NB4 (cell line): ENCODE results near the gene MPV17L.
"Not testable (repeated sequence)": the region's sequence is repeated elsewhere in the genome, so short reads cannot be mapped to it uniquely, and the experiment has no call there.

Source experiments
- CTCF ChIP-seq: IDR thresholded peaks from one replicate; pipeline ENCODE4 v1.5.1; 2012; ENCODE audit warnings: low read depth, low read length
- MYC ChIP-seq: IDR thresholded peaks from 2 replicates; pipeline ENCODE4 v1.6.1; 2011; ENCODE audit warnings: low read depth, low read length
- POLR2A ChIP-seq: IDR thresholded peaks from 2 replicates; pipeline ENCODE4 v1.6.1; 2011; ENCODE audit warnings: mild to moderate bottlenecking; ENCODE audit not compliant: insufficient read length; ENCODE audit errors: extremely low read depth

- TF ChIP-seq CTCF, POLR2A, MYC: not testable (repeated sequence)
These were observed 2.5 kb upstream of the MPV17L start for GRCh38 chr16:15393025-15393424.
